GM21447 (cell line): ENCODE data around the gene SLC25A51.

ENCODE experiments used
- ATAC-seq: cut with Tn5 transposase; IDR thresholded peaks from one replicate; pipeline ENCODE4 v1.9.1; 2021; ENCODE audit not compliant: unreplicated experiment

The SLC25A51 gene

DNA sequence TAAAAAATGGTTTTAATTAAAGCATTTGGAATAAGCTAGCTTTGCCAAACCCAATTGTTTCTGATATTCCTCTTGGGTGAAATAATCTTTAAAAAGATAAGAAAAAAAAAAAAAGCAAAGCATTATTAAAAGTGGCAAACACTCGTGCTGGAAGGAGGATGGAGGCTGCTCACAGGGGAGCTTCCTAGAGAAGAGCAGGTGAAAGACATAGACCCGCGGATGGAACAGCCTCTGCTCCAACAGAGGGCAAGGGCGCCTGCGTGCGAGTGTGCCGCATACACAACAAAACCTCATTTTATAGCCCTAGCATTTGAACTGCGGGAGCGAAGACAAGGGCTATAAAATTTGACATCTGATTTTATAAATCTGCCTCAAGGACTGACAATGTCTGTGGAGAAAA, 33.4 kb upstream of the SLC25A51 start:
- ATAC-seq = no peak

DNA sequence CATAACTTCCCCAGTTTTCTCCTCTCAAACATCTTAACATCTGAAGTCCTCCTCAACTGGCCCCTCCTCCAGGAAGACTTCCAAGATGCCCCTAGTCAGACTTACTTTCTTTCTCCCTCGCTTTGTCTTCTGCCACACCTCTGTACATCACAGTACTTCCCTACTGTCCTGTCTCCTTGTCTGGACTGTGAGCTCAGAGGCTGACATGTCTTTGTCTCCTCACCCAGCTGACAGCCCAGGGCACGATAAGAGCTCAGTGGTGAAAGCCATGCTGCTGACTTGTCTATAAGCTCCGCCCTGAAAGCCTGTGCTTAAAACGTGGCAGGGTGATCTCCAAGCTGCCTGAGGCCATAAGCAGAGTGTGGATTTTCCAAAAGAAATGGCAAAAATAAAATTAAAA, 33.0 kb upstream of the SLC25A51 start:
- no peak for ATAC-seq

DNA sequence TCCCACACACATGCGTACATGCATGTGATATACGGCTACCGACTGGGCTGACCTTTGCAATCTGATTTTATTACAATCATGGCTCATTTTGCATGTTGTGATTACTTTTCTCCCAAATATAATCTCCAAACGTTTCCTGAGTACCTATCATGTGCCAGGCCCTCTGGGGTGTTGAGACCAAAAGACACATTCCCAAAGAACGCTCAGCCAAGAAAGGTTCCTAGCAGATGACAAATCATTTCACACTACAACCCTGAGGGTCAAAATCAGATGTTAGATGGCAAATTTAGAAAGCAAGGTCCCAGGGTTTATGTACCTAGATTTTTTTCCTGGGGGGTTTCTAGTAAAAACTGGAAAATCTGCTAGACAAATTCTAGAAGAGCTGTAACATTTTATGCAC, 32.4 kb upstream of the SLC25A51 start:
- ATAC-seq = no peak

- no peak for ATAC-seq
These were observed 31.2 kb upstream of the SLC25A51 start for GRCh38 chr9:37935096-37935495.

DNA sequence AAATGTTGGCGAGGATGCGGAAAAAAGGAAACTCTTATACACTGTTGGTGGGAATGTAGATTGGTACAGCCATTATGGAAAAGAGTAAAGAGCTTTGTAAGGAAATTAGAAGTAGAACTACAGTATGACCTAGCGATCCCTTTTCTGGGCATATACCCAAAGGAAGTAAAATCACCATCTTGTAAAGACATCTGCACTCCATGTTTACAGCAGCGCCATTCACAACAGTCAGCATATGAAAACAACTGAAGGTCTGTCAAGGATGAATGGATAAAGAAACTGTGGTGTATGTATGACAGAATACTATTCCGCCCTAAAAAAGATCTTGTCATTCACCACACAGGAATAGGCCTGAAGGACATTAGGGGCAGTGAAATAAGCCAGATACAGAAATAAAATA, 27.7 kb upstream of the SLC25A51 start:
- ATAC-seq = no peak

- ATAC-seq = no peak
These were observed 25.5 kb upstream of the SLC25A51 start for GRCh38 chr9:37929441-37929895.

- ATAC-seq = no peak
These were observed 24.9 kb upstream of the SLC25A51 start for GRCh38 chr9:37928552-37929430.

DNA sequence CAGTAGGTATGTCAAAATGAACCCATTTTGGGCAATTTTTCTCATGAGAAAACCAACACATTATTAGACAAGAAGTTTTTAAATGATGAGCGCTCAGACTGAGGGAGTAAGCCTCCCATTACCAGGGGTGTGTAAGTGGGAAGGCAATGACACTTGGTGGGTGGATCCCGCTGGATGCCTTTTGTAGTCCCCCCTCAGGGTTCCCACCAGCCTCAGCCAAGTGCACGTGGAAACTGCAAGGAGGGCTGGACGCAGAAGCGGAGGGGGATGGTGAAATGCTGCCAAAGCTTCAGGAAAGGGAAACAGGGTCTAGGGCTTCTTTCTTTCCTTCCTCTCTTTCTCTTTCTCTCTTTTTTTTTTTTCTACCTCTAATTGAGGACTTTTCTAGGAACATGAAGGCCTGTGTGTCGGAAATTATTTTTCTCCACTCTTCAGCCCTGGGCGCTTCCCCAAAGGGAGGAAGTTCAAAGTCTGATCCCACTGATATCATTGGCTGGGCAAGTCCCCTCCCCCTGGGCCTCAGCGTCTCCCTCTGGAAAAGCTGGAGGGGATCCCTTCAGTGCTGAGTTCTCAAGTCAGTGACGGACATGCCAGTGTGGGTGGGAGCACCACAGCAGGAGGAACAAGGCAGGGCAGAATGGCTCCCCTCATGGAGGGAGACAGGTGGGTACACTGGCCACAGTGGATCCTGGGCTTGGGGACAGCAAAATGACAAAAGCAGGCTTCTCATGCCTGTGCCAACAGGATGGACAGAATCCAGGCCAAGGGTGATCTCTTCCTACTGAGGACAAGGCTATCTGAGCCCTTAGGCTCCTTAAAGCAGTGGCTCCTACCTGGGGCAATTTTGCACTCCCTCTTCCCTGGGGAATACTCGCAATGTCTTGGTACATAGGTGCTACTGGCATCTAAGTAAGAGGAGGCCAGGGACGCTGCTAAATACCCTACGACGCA, 23.9 kb upstream of the SLC25A51 start:
- ATAC-seq = no peak

GRCh38 chr9:37927132-37927531, 23.2 kb upstream of the SLC25A51 start:
- no peak for ATAC-seq

DNA sequence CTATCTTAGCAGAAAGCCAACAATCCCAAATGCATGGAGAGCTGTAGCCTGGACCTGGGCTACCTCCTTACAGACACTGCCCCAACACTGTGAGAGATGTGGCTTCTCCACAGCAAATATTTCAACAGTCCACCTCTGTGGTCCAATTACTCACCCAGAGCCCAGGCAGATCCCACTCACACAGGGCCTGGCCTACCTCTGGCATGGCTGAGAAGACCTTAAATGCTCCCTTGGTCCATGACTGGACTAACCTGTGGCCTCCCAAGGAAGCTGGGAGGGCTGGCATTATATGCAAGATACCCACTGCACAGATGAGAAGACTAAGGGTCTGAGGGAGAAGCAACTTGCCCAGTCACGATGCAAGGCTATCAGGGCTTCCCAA, 22.8 kb upstream of the SLC25A51 start:
- ATAC-seq = no peak

DNA sequence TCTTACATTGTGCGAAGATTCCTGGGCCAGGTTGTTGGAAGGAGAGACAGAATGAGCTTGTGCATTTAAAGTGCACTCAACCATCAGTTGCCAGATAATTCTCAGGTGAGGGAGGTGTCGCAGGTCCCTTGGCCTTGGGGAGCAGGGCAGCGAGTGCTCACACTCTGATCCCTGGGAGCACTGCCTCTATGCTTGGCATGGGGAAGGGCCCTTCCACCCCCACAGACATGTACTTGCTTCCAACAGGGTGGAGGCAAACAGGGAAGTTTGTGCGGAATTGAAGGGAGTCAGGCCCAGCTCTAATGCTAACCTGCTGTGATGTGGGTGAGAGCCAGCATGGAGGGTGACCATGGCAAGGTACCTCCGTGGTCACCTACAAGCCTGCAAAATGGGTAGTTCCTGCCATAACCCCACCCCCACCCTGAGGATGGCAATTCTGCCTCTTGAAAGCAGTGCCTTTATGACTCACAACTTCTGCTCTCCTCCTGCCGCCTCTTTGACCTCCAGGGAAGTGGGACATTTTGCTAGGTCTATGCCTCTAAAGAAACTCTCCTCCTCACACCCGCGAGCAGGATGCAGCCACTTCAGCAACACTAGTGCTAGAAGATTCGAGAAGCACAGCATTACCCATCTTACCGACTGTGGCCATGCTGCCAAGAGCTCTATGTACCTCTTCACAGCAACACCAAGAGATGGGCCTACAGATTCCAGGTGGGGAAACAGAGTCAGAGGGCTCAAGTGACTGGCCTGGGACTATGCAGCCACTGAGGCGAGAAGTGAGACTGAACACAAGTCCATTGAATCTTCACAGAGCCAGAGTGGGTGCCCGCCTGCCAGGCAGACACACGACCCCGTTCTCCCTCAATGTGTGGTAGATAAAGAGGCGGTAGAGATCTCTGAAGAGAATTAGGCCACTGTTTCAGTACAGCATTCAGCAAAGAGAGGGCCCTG, 22.1 kb upstream of the SLC25A51 start:
- ATAC-seq = no peak

- ATAC-seq = no peak
These were observed 21.1 kb upstream of the SLC25A51 start for GRCh38 chr9:37925006-37925405.

DNA sequence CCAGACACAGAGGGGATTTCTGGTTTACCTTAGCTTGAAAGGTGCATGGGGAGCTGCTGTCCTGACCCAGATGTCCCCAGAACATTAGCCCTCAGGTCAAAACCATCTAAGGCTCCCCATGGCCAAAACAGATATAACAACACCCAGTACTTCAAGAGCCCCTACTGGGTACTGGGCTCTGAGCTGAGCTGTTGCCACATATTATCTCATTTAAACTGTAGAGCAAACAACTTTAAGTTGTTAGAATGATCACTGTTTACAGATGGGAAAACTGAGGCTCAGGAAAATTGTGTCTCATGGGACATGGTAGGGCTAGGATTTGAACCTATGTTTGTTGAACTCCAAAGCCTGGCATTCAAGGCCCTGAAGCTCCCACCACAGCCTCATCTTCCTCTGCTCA, 20.6 kb upstream of the SLC25A51 start:
- no peak for ATAC-seq

GRCh38 chr9:37923796-37924427, 20.0 kb upstream of the SLC25A51 start:
- no peak for ATAC-seq

DNA sequence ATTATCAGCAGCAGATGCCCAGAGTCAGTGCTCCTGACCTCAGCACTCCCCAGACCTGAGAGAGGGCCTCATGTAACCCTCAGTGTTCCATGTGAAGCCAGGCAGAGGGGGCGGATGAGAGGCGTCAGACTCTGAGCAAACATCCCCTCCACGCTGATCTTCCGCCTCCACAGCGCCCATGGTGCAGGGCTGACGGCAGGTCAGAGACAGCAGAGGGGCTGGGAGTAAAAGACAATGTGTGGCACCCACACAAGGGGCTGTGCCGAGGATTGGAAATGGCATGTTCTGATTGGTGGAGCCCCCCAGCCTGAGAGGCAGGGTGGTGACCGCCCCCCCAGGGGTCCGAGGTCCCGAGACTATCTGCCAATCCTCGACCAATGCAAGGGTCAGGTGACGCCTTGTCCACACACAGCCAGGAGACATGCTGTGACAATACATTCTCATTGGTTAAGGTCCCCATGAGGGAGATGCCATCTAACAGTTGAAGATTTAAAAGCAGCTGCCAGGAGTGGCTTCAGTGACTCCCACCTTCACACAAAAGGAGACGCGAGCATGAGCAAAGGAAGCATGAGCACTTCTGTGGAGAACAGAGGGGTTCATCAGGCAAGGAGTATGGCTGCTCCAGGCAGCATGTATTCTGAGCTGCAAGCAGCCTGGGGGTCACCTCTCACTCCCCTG, 19.3 kb upstream of the SLC25A51 start:
- ATAC-seq = no peak

DNA sequence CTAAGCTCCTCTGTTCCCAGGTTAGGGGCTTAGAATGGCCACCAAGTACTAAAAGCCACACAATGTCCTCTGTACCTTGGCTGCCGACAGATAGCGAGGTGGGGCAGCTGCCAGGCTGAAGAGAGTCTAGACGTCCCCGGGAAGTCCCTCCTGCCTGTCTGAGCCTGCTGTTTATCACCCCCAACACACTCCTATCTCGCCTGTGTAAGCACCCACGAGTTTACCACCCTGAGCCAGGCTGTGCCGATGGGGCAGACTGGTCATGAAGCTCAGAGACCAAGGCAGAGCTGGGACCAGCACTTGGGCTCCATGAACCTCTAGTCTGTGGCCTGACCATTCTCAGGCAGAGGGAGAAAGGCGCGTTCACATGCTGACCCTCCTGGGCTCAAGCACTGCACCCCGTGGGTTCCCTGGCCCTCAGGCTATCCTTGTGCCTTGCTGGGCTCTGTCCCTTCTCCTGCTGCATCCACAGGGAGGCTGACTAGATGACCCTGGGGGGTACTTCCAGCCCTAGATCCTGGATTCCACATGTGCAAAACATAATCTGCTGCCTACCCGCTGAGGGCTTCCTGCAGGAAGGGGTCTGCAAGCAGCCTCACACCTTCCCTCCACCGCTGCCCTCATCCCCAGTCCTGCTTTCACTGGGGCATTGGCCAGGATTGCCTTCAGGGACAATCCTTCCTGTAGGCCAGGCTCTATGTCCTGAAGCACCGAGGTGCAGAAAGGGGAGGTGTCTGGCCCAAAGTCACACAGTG, 18.6 kb upstream of the SLC25A51 start:
- ATAC-seq = no peak

GRCh38 chr9:37921546-37922300, 17.8 kb upstream of the SLC25A51 start:
- ATAC-seq = no peak

GRCh38 chr9:37921168-37921510, 17.2 kb upstream of the SLC25A51 start:
- ATAC-seq = no peak
